HepG2 (cell line): ENCODE results near the gene CDV3. TPM values are rescaled to one million over a fixed set of nuclear protein-coding genes. Genes with fewer than 3 reads are reported as not detected.

Experiments used
- E2F2 ChIP-seq: sonication (generic); formaldehyde crosslinking; IDR thresholded peaks from 2 replicates; pipeline ENCODE4 v1.4.0; 2020; ENCODE audit warnings: missing genetic modification reagents, borderline replicate concordance
- EP300 ChIP-seq, 3 experiments: sonication (generic) in 1 of 3; formaldehyde crosslinking in 1 of 3; IDR thresholded peaks; 2 replicates each; pipeline versions ENCODE4 v1.5.1 to v1.6.1; 2011 to 2020; ENCODE audit warnings: low read depth in 2 of 3, low read length in 2 of 3, borderline replicate concordance in 1 of 3, improper control_type of control experiment in 1 of 3, mild to moderate bottlenecking in 1 of 3, missing genetic modification reagents in 1 of 3, moderate library complexity in 1 of 3
- ERF ChIP-seq: IDR thresholded peaks from 2 replicates; pipeline ENCODE4 v1.6.1; 2018; ENCODE audit warnings: missing biosample characterization, missing genetic modification reagents
- HOXA3 ChIP-seq: sonication (generic); formaldehyde crosslinking; IDR thresholded peaks from 2 replicates; pipeline ENCODE4 v1.5.0; 2020; ENCODE audit warnings: missing genetic modification reagents
- JUN ChIP-seq: sonication (generic); formaldehyde crosslinking; IDR thresholded peaks from 2 replicates; pipeline ENCODE4 v1.4.0; 2020; ENCODE audit warnings: mild to moderate bottlenecking, missing genetic modification reagents
- KDM2A ChIP-seq: sonication (generic); formaldehyde crosslinking; IDR thresholded peaks from 2 replicates; pipeline ENCODE4 v1.4.0; 2020; ENCODE audit warnings: low read depth, missing genetic modification reagents, borderline replicate concordance
- RXRB ChIP-seq: IDR thresholded peaks from 2 replicates; pipeline ENCODE4 v1.6.1; 2016; ENCODE audit warnings: borderline replicate concordance, missing genetic modification reagents, missing compliant biosample characterization
- SIX1 ChIP-seq: sonication (generic); formaldehyde crosslinking; IDR thresholded peaks from 2 replicates; pipeline ENCODE4 v1.4.0; 2020; ENCODE audit warnings: missing genetic modification reagents, borderline replicate concordance
- SMARCE1 ChIP-seq: fragments of 450-650 bp; IDR thresholded peaks from 2 replicates; pipeline ENCODE4 v1.6.1; 2017; ENCODE audit warnings: borderline replicate concordance
- ZBTB20 ChIP-seq: sonication (generic); formaldehyde crosslinking; IDR thresholded peaks from 2 replicates; pipeline ENCODE4 v1.8.1; 2023; ENCODE audit warnings: missing genetic modification reagents, low read depth, mild to moderate bottlenecking, borderline replicate concordance
- ZFP1 ChIP-seq: IDR thresholded peaks from 2 replicates; pipeline ENCODE4 v1.6.1; 2016
- ZFP62 ChIP-seq: sonication (generic); formaldehyde crosslinking; IDR thresholded peaks from 2 replicates; pipeline ENCODE4 v1.4.0; 2020; ENCODE audit warnings: missing genetic modification reagents
- ZNF383 ChIP-seq: sonication (generic); formaldehyde crosslinking; IDR thresholded peaks from 2 replicates; pipeline ENCODE4 v1.4.0; 2020; ENCODE audit warnings: missing genetic modification reagents, mild to moderate bottlenecking, borderline replicate concordance
- ZNF468 ChIP-seq: sonication (generic); formaldehyde crosslinking; IDR thresholded peaks from 2 replicates; pipeline ENCODE4 v1.8.0; 2022; ENCODE audit warnings: mild to moderate bottlenecking, moderate library complexity, missing genetic modification reagents
- ZNF510 ChIP-seq: sonication (generic); formaldehyde crosslinking; IDR thresholded peaks from 2 replicates; pipeline ENCODE4 v1.4.0; 2020; ENCODE audit warnings: low read depth, mild to moderate bottlenecking, missing genetic modification reagents
- ZNF780A ChIP-seq: sonication (generic); formaldehyde crosslinking; IDR thresholded peaks from 2 replicates; pipeline ENCODE4 v1.8.0; 2022; ENCODE audit warnings: mild to moderate bottlenecking, missing genetic modification reagents, moderate library complexity
- polyA plus RNA-seq, 8 experiments: library from polyadenylated mRNA; depleted of rRNA in 3 of 8; stranded (reverse) in 7 of 8; unstranded in 1 of 8; fragments of >200 nt; fragmentation: Illumina TruSeq in 4 of 8; extraction: Trizol in 4 of 8; gene quantifications; 2 replicates each; pipeline versions ENCODE4 v1.2.1 to v1.2.3, GENCODE V29; 2011 to 2016; ENCODE audit warnings: low read depth in 4 of 8, missing spikeins in 1 of 8, mixed read lengths in 1 of 8; ENCODE audit not compliant: insufficient read depth in 1 of 8
- total RNA-seq, 5 experiments: library from RNA; depleted of rRNA; stranded (reverse); fragments of >200 nt; fragmentation: Illumina TruSeq; extraction: Trizol; gene quantifications; 2 replicates each; pipeline ENCODE4 v1.2.3, GENCODE V29; 2016; ENCODE audit warnings: low read depth in 1 of 5
- TF ChIP-seq, protein P1 (sequence below), 2 experiments: sonication (generic) in 1 of 2; formaldehyde crosslinking in 1 of 2; IDR thresholded peaks; 2 replicates each; pipeline versions ENCODE4 v1.4.0 to v1.6.1; 2018 to 2020; ENCODE audit warnings: missing genetic modification reagents in 2 of 2, borderline replicate concordance in 1 of 2, low read depth in 1 of 2, mild to moderate bottlenecking in 1 of 2, missing biosample characterization in 1 of 2
- TF ChIP-seq, protein P2 (sequence below): sonication (generic); formaldehyde crosslinking; IDR thresholded peaks from 2 replicates; pipeline ENCODE4 v1.4.0; 2020; ENCODE audit warnings: missing genetic modification reagents
- TF ChIP-seq, protein P3 (sequence below): sonication (generic); formaldehyde crosslinking; IDR thresholded peaks from 2 replicates; pipeline ENCODE4 v1.4.0; 2020; ENCODE audit warnings: missing genetic modification reagents
- TF ChIP-seq, protein P4 (sequence below): sonication (generic); formaldehyde crosslinking; IDR thresholded peaks from 2 replicates; pipeline ENCODE4 v1.5.0; 2020; ENCODE audit warnings: missing genetic modification reagents
- TF ChIP-seq, protein P5 (sequence below): sonication (generic); formaldehyde crosslinking; IDR thresholded peaks from 2 replicates; pipeline ENCODE4 v1.5.1; 2020; ENCODE audit warnings: missing genetic modification reagents, mild to moderate bottlenecking, borderline replicate concordance

The CDV3 gene
- total and polyA plus RNA-seq, 2 of the 13 experiments (the other 11 are each of a cell fraction or from before 2014, with no cell fraction given): 46.6 to 145 TPM

GRCh38 chr3:133574260-133574881 lies 885 bp downstream of the CDV3 start (continued):
- TF ChIP-seq ZNF468 (CRISPR knock-in tag) (no peak), ERF (CRISPR knock-in tag) (peak; percentile 55; the same call in 1 of the 2 replicates), JUN (no peak), EP300 (IDR thresholded peaks at IDR 0.05; ENCODE audit: low read depth in 2 of 2, low read length in 2 of 2) (no peak), EP300 (CRISPR knock-in tag; IDR thresholded peaks at IDR 0.05; ENCODE audit: borderline replicate concordance) (0 out of 2 replicates have a peak, but pooled peaks have one; percentile 19), KDM2A (peak; percentile 81), ZNF780A (CRISPR knock-in tag) (no peak), HOXA3 (CRISPR knock-in tag) (peak; percentile 45; the same call in 1 of the 2 replicates), ZFP62 (CRISPR knock-in tag) (no peak), ZFP1 (CRISPR knock-in tag) (no peak), SMARCE1 (no peak), ZBTB20 (CRISPR knock-in tag) (no peak), ZNF383 (CRISPR knock-in tag) (no peak), RXRB (CRISPR knock-in tag) (no peak), SIX1 (no peak), E2F2 (0 out of 2 replicates have a peak, but pooled peaks have one; percentile 37), ZNF510 (no peak)
- TF ChIP-seq, protein P1, sequence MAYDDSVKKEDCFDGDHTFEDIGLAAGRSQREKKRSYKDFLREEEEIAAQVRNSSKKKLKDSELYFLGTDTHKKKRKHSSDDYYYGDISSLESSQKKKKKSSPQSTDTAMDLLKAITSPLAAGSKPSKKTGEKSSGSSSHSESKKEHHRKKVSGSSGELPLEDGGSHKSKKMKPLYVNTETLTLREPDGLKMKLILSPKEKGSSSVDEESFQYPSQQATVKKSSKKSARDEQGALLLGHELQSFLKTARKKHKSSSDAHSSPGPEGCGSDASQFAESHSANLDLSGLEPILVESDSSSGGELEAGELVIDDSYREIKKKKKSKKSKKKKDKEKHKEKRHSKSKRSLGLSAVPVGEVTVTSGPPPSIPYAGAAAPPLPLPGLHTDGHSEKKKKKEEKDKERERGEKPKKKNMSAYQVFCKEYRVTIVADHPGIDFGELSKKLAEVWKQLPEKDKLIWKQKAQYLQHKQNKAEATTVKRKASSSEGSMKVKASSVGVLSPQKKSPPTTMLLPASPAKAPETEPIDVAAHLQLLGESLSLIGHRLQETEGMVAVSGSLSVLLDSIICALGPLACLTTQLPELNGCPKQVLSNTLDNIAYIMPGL (CRISPR knock-in tag; IDR thresholded peaks at IDR 0.05; ENCODE audit: borderline replicate concordance in 1 of 2, low read depth in 1 of 2): peak; percentile 31 to 70; a peak in 3 of 4 replicates
- TF ChIP-seq, protein P2, sequence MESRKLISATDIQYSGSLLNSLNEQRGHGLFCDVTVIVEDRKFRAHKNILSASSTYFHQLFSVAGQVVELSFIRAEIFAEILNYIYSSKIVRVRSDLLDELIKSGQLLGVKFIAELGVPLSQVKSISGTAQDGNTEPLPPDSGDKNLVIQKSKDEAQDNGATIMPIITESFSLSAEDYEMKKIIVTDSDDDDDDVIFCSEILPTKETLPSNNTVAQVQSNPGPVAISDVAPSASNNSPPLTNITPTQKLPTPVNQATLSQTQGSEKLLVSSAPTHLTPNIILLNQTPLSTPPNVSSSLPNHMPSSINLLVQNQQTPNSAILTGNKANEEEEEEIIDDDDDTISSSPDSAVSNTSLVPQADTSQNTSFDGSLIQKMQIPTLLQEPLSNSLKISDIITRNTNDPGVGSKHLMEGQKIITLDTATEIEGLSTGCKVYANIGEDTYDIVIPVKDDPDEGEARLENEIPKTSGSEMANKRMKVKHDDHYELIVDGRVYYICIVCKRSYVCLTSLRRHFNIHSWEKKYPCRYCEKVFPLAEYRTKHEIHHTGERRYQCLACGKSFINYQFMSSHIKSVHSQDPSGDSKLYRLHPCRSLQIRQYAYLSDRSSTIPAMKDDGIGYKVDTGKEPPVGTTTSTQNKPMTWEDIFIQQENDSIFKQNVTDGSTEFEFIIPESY: no peak
- TF ChIP-seq, protein P3, sequence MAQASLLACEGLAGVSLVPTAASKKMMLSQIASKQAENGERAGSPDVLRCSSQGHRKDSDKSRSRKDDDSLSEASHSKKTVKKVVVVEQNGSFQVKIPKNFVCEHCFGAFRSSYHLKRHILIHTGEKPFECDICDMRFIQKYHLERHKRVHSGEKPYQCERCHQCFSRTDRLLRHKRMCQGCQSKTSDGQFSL (CRISPR knock-in tag): no peak
- TF ChIP-seq, protein P4, sequence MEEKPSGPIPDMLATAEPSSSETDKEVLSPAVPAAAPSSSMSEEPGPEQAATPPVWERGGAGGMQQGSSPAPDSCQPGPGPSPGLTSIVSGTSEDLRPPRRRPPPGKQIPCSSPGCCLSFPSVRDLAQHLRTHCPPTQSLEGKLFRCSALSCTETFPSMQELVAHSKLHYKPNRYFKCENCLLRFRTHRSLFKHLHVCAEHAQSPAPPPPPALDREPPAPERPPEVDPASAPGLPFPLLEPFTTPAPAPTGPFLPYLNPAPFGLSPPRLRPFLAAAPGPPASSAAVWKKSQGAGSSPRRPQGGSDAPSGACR (CRISPR knock-in tag): no peak
- TF ChIP-seq, protein P5, sequence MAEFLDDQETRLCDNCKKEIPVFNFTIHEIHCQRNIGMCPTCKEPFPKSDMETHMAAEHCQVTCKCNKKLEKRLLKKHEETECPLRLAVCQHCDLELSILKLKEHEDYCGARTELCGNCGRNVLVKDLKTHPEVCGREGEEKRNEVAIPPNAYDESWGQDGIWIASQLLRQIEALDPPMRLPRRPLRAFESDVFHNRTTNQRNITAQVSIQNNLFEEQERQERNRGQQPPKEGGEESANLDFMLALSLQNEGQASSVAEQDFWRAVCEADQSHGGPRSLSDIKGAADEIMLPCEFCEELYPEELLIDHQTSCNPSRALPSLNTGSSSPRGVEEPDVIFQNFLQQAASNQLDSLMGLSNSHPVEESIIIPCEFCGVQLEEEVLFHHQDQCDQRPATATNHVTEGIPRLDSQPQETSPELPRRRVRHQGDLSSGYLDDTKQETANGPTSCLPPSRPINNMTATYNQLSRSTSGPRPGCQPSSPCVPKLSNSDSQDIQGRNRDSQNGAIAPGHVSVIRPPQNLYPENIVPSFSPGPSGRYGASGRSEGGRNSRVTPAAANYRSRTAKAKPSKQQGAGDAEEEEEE (CRISPR knock-in tag): no peak
